Measurements from ENCODE around the gene KIAA0040.
"Not testable (repeated sequence)": the region's sequence is repeated elsewhere in the genome, so short reads cannot be mapped to it uniquely, and the experiment has no call there.

DNA sequence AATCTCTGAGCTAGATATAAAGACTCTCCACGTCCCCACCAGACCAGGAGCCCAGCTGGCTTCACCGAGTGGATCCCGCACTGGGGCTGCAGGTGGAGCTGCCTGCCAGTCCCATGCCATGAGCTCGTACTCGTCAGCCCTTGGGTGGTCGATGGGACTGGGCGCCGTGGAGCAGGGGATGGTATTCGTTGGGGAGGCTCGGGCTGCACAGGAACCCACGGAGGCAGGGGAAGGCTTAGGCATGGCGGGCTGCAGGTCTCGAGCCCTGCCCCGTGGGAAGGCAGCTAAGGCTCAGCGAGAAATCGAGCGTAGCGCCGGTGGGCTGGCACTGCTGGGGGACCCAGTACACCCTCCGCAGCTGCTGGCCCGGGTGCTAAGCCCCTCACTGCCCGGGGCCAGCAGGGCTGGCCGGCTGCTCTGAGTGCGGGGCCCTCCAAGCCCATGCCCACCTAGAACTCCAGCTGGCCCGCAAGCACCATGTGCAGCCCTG lies 84.2 kb downstream of the KIAA0040 start:
- TF ChIP-seq, protein P1, sequence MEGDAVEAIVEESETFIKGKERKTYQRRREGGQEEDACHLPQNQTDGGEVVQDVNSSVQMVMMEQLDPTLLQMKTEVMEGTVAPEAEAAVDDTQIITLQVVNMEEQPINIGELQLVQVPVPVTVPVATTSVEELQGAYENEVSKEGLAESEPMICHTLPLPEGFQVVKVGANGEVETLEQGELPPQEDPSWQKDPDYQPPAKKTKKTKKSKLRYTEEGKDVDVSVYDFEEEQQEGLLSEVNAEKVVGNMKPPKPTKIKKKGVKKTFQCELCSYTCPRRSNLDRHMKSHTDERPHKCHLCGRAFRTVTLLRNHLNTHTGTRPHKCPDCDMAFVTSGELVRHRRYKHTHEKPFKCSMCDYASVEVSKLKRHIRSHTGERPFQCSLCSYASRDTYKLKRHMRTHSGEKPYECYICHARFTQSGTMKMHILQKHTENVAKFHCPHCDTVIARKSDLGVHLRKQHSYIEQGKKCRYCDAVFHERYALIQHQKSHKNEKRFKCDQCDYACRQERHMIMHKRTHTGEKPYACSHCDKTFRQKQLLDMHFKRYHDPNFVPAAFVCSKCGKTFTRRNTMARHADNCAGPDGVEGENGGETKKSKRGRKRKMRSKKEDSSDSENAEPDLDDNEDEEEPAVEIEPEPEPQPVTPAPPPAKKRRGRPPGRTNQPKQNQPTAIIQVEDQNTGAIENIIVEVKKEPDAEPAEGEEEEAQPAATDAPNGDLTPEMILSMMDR (IDR thresholded peaks at IDR 0.05; ENCODE audit: low read depth, low read length, missing input control): not testable (repeated sequence)
- TF ChIP-seq, protein P2, sequence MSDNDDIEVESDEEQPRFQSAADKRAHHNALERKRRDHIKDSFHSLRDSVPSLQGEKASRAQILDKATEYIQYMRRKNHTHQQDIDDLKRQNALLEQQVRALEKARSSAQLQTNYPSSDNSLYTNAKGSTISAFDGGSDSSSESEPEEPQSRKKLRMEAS (IDR thresholded peaks at IDR 0.05): not testable (repeated sequence)
- not testable (repeated sequence) for TF ChIP-seq TAF1 (conservative IDR thresholded peaks at IDR 0.05); RXRA (IDR thresholded peaks at IDR 0.05); GABPA (IDR thresholded peaks at IDR 0.05 in 1 of 2, conservative IDR thresholded peaks at IDR 0.05 in 1 of 2)
- TF ChIP-seq, protein P3, sequence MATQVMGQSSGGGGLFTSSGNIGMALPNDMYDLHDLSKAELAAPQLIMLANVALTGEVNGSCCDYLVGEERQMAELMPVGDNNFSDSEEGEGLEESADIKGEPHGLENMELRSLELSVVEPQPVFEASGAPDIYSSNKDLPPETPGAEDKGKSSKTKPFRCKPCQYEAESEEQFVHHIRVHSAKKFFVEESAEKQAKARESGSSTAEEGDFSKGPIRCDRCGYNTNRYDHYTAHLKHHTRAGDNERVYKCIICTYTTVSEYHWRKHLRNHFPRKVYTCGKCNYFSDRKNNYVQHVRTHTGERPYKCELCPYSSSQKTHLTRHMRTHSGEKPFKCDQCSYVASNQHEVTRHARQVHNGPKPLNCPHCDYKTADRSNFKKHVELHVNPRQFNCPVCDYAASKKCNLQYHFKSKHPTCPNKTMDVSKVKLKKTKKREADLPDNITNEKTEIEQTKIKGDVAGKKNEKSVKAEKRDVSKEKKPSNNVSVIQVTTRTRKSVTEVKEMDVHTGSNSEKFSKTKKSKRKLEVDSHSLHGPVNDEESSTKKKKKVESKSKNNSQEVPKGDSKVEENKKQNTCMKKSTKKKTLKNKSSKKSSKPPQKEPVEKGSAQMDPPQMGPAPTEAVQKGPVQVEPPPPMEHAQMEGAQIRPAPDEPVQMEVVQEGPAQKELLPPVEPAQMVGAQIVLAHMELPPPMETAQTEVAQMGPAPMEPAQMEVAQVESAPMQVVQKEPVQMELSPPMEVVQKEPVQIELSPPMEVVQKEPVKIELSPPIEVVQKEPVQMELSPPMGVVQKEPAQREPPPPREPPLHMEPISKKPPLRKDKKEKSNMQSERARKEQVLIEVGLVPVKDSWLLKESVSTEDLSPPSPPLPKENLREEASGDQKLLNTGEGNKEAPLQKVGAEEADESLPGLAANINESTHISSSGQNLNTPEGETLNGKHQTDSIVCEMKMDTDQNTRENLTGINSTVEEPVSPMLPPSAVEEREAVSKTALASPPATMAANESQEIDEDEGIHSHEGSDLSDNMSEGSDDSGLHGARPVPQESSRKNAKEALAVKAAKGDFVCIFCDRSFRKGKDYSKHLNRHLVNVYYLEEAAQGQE (IDR thresholded peaks at IDR 0.05): not testable (repeated sequence)
